Stimulated activated CD4-positive, alpha-beta T cell treated with anti-CD3 and anti-CD28 coated beads, Interleukin-2, amount 100 ng/mL, for 48 hours (primary cell): Measurements from ENCODE around the gene LAMA2.

ENCODE experiments used
- DNase-seq, 2 donors: peaks; one replicate each; pipeline ENCODE4 v3.0.0-alpha.2; 2020

The LAMA2 gene

DNA sequence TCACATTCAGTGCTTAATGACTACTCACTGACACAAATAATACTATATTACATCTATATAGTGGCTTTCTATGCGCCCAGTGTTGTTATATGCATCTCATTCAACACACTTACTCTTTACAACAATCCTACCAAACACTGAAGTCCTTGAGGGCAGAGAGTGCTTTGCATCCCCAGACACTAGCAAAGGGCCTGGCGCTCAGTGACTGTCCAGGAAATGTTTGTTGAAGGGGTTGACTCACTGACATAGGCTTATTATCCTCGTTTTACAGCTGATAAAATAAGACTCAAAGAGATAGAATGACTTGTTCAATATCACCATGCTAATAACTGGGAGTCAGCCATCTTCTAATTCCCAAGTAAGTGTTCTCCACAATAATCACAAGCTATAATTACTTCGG lies 663.8 kb downstream of the LAMA2 start:
- DNase-seq = no peak

DNA sequence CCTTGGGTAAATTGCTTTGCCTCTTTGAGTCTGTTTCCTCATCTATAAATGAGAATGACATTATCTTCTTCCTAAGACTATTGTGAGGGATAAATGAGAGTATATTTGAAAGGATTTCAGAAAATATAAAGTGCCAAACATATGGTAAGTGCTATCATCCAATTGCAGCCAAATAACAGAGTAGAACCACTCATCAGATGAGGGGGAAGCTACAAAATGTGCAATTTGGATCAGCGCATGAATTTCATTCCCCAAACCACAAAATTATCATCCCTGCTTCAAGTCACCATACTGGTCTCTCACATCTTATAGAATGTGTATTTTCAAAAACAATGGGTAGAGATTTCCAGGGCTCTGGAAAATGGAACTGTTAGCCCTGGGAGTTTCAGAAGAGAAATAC lies 668.5 kb downstream of the LAMA2 start:
- no peak for DNase-seq

DNA sequence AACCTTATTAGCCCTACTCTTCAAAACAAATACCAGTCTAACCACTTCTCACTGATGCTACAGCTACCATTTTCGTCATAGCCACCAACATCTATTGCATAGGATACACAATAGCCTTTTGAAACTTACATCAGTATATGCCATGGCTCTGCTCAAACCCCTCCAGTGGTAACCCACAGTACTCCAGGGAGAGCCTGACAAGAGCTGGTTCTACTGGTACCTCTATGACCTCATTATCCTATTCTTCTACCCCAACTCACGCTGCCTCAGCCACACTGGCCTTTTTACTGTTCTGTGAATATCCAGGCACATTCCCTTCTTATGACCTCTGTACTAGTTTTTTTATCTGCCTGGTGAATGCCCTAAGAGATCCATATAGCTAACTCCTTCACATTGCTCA lies 669.5 kb downstream of the LAMA2 start:
- DNase-seq = no peak

DNA sequence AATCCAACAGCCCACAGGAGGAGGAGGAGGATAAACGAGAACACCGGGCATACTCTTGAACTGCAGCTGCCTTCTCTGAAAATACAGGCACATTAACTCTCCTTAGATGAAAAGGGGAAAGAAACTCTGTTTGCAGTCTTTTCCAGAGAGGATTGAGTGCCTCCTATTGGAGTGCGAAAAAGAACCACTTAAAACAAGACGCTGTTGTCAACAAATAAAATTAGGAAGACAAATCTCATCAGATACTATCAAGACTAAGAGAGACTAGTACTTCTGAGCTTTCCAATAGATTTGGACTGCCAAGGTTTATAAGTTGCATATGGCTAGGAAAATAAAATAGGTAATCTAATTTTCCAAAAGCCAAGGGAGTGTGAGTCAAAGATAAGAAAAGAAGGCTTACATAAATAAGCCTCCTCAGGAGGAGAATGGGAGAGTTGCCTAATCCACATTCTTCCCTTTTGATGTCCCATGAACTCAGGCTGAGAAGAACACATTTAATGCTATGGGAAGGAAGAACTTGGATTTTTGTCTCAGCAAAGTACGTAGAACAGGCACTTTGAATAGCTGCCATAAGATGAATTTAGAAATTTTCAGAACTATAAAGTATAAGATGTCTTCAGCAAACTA lies 672.4 kb downstream of the LAMA2 start:
- DNase-seq = no peak

DNA sequence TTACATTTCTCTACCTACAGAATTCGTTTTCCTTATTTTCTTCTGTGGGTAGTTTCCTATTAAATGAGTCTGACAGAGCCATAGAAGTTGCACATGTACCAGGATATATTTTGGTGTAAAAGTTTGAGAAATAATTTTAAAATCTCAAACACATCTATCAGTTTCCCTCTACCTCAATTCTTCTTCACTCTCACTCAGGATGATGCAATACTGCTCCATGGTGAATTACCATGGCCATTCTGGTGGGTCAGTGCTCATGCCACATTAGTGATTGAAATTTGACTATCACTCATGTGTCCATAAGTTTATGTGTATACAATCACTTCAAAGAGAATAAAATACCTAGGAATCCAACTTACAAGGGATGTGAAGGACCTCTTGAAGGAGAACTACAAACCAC lies 675.3 kb downstream of the LAMA2 start:
- DNase-seq = no peak

DNA sequence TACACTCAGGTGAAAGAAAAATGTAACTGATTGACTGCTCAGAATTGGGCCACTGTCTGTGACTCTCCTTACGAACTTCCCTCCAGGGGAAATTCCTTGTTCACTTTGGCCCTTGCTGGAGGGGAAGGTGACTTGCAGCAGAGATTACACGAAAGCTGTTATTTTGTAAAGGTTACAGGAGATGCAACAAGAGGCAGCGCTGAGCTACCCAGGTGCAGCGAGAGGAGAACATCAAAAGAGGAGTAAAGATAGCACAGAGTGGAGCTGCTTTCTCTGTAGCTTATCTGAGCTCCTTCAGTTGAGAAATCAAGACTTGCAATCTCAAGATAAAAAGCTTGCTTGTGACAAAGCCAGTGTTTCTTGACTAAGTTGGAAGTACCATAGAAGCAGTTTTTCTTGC lies 682.4 kb downstream of the LAMA2 start:
- no peak for DNase-seq

DNA sequence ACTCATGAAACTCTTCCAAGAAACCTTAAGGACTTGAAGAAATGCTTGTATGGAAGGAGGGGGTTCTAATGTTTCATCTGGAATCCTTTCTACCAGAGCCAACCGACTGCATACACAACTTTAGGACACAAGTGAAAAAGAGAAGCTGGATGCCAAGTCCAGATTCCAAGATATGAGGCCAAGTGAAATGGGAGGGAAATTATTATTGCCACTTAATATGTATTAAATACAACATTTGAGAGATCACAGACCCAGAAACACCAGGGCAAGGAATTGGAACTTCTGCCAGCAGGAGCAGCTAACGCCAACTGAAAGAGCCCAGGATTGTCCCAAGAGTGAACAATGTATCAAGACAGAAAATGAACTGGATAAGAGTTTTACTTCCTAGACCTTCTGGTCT lies 682.9 kb downstream of the LAMA2 start:
- no peak for DNase-seq
